ENCODE results near the gene HDAC8. TPM values are rescaled to one million over a fixed set of nuclear protein-coding genes. Genes with fewer than 3 reads are reported as not detected.

The HDAC8 gene
- total RNA-seq, 1 experiment from 2014 or later = 21.4 TPM

DNA sequence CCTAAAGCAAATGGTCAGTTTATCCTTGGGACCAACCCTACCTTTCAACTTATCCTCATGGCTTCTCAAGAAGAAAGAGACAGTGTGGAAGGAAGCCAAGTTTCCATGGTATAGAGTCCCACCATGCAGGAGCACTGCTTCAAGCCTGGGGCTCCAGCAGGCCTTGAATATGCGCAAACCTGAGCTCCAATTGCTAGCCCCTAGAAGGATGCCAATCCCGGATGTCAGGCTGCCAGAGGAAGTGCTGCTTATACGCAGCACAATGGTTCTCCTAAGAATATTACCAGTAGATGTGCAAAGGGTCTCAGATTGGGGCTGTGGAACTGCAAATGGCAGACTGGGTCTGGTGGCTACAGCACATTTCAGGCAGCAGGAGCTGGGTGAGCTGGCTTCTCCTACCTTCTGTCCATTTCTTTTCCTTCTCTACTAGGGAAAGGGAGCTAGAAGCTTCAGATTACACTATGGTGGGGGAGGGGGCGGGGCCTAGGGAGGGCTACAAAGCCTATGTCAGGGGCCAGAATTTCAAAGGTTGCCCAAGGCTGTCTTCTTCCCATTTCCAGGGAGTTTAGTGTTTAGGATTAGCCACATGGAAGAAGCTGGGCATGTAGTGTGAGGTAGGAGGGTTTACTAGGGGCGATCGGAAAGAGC, 226.2 kb downstream of the HDAC8 start:
- Histone ChIP-seq H3K56ac (ENCODE audit: insufficient read length, low read depth, low read length) (no peak overlapping the region), H3K23me2 (ENCODE audit: insufficient read length, low read depth, low read length, poor library complexity, severe bottlenecking) (no peaks in the 10 kb centered on the region), H3K23ac (ENCODE audit: insufficient read length, low read depth, low read length) (no peak overlapping the region), H3K27me3 (ENCODE audit: insufficient read depth, low read length) (no peaks in the 10 kb centered on the region), H4K5ac (ENCODE audit: insufficient read length, low read depth, low read length) (no peak overlapping the region), H3K4me2 (ENCODE audit: insufficient read depth, insufficient read length, low read length) (peak overlapping the region; percentile 3), H2AK5ac (ENCODE audit: insufficient read length, low read length) (no peak overlapping the region), H3K9me3 (ENCODE audit: control insufficient read depth, low read depth, low read length) (peaks cover 26% of the 10 kb centered on the region), H3K14ac (ENCODE audit: insufficient read depth, low read length) (no peak overlapping the region), H2BK15ac (ENCODE audit: low read depth, low read length) (no peak overlapping the region), H3K79me1 (ENCODE audit: insufficient read depth, low read depth, low read length, poor library complexity, severe bottlenecking) (no peaks in the 10 kb centered on the region), H3K79me2 (ENCODE audit: insufficient read depth, low read length) (no peaks in the 10 kb centered on the region), H3K4me1 (ENCODE audit: insufficient read depth, low read length) (peaks cover 6% of the 10 kb centered on the region; the same call in 1 of the 2 replicates), H4K91ac (ENCODE audit: insufficient read length, low read depth, low read length) (no peak overlapping the region), H4K20me1 (ENCODE audit: control insufficient read depth, insufficient read depth, insufficient read length) (no peaks in the 10 kb centered on the region), H4K8ac (replicated peaks; ENCODE audit: insufficient read length, low read depth, low read length) (no peak overlapping the region), H2BK12ac (ENCODE audit: insufficient read length, low read depth, low read length) (no peak overlapping the region), H2BK120ac (ENCODE audit: low read depth, low read length, poor library complexity, severe bottlenecking) (no peak overlapping the region), H3K18ac (ENCODE audit: insufficient read length, low read depth, low read length) (no peak overlapping the region), H3K9ac (ENCODE audit: extremely low read depth, insufficient read length, low read length) (no peak overlapping the region), H3K27ac (ENCODE audit: insufficient read length, low read depth, low read length) (no peak overlapping the region), H3K4ac (ENCODE audit: low read depth, low read length) (no peak overlapping the region), H3T11ph (ENCODE audit: low read length) (no peak overlapping the region), H2BK20ac (ENCODE audit: low read depth, low read length, poor library complexity, severe bottlenecking) (no peak overlapping the region), H2BK5ac (ENCODE audit: insufficient read length, low read length) (no peak overlapping the region), H2AFZ (ENCODE audit: low read length) (no peak overlapping the region)
- peak; percentile 53 for DNase-seq
- H3K9me3 Mint-ChIP-seq = peaks cover 61 to 67% of the 10 kb centered on the region in 2 experiments
- H3K4me1 Mint-ChIP-seq = peaks cover 15 to 16% of the 10 kb centered on the region in 2 experiments
- TF ChIP-seq, protein P1, sequence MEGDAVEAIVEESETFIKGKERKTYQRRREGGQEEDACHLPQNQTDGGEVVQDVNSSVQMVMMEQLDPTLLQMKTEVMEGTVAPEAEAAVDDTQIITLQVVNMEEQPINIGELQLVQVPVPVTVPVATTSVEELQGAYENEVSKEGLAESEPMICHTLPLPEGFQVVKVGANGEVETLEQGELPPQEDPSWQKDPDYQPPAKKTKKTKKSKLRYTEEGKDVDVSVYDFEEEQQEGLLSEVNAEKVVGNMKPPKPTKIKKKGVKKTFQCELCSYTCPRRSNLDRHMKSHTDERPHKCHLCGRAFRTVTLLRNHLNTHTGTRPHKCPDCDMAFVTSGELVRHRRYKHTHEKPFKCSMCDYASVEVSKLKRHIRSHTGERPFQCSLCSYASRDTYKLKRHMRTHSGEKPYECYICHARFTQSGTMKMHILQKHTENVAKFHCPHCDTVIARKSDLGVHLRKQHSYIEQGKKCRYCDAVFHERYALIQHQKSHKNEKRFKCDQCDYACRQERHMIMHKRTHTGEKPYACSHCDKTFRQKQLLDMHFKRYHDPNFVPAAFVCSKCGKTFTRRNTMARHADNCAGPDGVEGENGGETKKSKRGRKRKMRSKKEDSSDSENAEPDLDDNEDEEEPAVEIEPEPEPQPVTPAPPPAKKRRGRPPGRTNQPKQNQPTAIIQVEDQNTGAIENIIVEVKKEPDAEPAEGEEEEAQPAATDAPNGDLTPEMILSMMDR (conservative IDR thresholded peaks at IDR 0.05) = no peak
- H3K27me3 Mint-ChIP-seq (ENCODE audit: low read depth) = no peaks in the 10 kb centered on the region; the same call in 1 of the 2 replicates
- peaks cover 4 to 12% (median 7%) of the 10 kb centered on the region in 3 experiments; a peak in 5 of 7 replicates for H3K36me3 Mint-ChIP-seq (ENCODE audit: insufficient read depth in 1 of 3, low read depth in 3 of 3)
- no peak overlapping the region for H3K27ac Mint-ChIP-seq
- H3K4me3 Mint-ChIP-seq = no peak overlapping the region; a peak in 1 of 5 replicates
- WGBS (ENCODE audit: extremely low coverage, insufficient read length, low lambda C conversion rate) = no CpG with 5 or more reads among the region's 6 CpGs
